K562 (cell line): Measurements from ENCODE around the gene DAZAP1. TPM values are rescaled to one million over a fixed set of nuclear protein-coding genes. Genes with fewer than 3 reads are reported as not detected.
A peak's percentile ranks its signal among the peaks of the same experiment; 100 is the strongest.

ENCODE experiments used
- BACH1 ChIP-seq: fragments of 200-800 bp; sonication (Bioruptor generic); IDR thresholded peaks from 2 replicates; pipeline ENCODE4 v1.6.1; 2016; ENCODE audit warnings: missing genetic modification characterization, missing compliant biosample characterization
- BRCA1 ChIP-seq, 2 experiments: fragments of 450-650 bp in 1 of 2; sonication (generic) in 1 of 2; formaldehyde crosslinking in 1 of 2; IDR thresholded peaks; 2 replicates each; pipeline versions ENCODE4 v1.5.0 to v1.6.1; 2017 to 2020; ENCODE audit warnings: mild to moderate bottlenecking in 1 of 2, missing genetic modification reagents in 1 of 2
- DLX4 ChIP-seq: fragments of 250-450 bp; sonication (Bioruptor Pico); IDR thresholded peaks from 2 replicates; pipeline ENCODE4 v1.6.1; 2021; ENCODE audit warnings: mild to moderate bottlenecking
- DNMT1 ChIP-seq: fragments of 450-650 bp; IDR thresholded peaks from 2 replicates; pipeline ENCODE4 v1.6.1; 2016; ENCODE audit warnings: antibody characterized with exemption, mild to moderate bottlenecking
- KLF10 ChIP-seq: fragments of 250-450 bp; sonication (Bioruptor Pico); IDR thresholded peaks from 2 replicates; pipeline ENCODE4 v1.6.1; 2021; ENCODE audit warnings: matching md5 sums
- MNT ChIP-seq, 2 experiments: fragments of 450-650 bp; conservative IDR thresholded peaks; 2 replicates each; pipeline ENCODE4 v1.6.1; 2017; ENCODE audit warnings: mild to moderate bottlenecking in 2 of 2, moderate library complexity in 2 of 2
- MTA3 ChIP-seq: fragments of 450-650 bp; formaldehyde crosslinking; IDR thresholded peaks from 2 replicates; pipeline ENCODE4 v1.6.1; 2017; ENCODE audit warnings: mild to moderate bottlenecking, borderline replicate concordance
- NFIC ChIP-seq: fragments of 450-650 bp; IDR thresholded peaks from 2 replicates; pipeline ENCODE4 v1.6.1; 2017; ENCODE audit warnings: mild to moderate bottlenecking, inconsistent platforms
- NR2F6 ChIP-seq: fragments of 450-650 bp; formaldehyde crosslinking; IDR thresholded peaks from 2 replicates; pipeline ENCODE4 v1.4.0; 2020; ENCODE audit warnings: mild to moderate bottlenecking
- PTRF ChIP-seq: fragments of 450-650 bp; IDR thresholded peaks from 2 replicates; pipeline ENCODE4 v1.6.1; 2016; ENCODE audit warnings: mild to moderate bottlenecking, missing genetic modification characterization, missing compliant biosample characterization
- RB1 ChIP-seq: fragments of 450-650 bp; IDR thresholded peaks from 2 replicates; pipeline ENCODE4 v1.6.1; 2017; ENCODE audit warnings: low read depth, mild to moderate bottlenecking
- TAF7 ChIP-seq: fragments of 450-650 bp; IDR thresholded peaks from 2 replicates; pipeline ENCODE4 v1.6.1; 2016; ENCODE audit warnings: missing genetic modification characterization, missing compliant biosample characterization
- TCFL5 ChIP-seq: fragments of 250-450 bp; sonication (Bioruptor Pico); conservative IDR thresholded peaks from 2 replicates; pipeline ENCODE4 v1.6.1; 2021; ENCODE audit warnings: mild to moderate bottlenecking, moderate library complexity, matching md5 sums
- TFAM ChIP-seq: fragments of 250-450 bp; sonication (Bioruptor Pico); conservative IDR thresholded peaks from 2 replicates; pipeline ENCODE4 v1.5.0; 2021; ENCODE audit warnings: mild to moderate bottlenecking, moderate library complexity
- USF2 ChIP-seq: sonication (generic); formaldehyde crosslinking; IDR thresholded peaks from 2 replicates; pipeline ENCODE4 v1.5.0; 2020; ENCODE audit warnings: missing genetic modification reagents
- YBX1 ChIP-seq: fragments of 450-650 bp; IDR thresholded peaks from 2 replicates; pipeline ENCODE4 v1.7.1; 2016; ENCODE audit warnings: mild to moderate bottlenecking
- ZBTB33 ChIP-seq: sonication (generic); formaldehyde crosslinking; IDR thresholded peaks from 2 replicates; pipeline ENCODE4 v1.8.1; 2023; ENCODE audit warnings: mild to moderate bottlenecking, missing genetic modification reagents
- ZFPM2 ChIP-seq: fragments of 250-450 bp; sonication (Bioruptor Pico); IDR thresholded peaks from 2 replicates; pipeline ENCODE4 v1.5.1; 2022; ENCODE audit warnings: mild to moderate bottlenecking
- ZNF324 ChIP-seq: fragments of 250-450 bp; sonication (Bioruptor Pico); IDR thresholded peaks from 2 replicates; pipeline ENCODE4 v1.4.0; 2020; ENCODE audit warnings: mild to moderate bottlenecking
- ZNF436 ChIP-seq: fragments of 250-450, 450-650 bp; sonication (Bioruptor Pico); formaldehyde crosslinking; IDR thresholded peaks from 2 replicates; pipeline ENCODE4 v1.7.0; 2020; ENCODE audit warnings: mild to moderate bottlenecking
- polyA plus RNA-seq, 8 experiments: library from polyadenylated mRNA; depleted of rRNA in 4 of 8; stranded (reverse) in 5 of 8; unstranded in 3 of 8; fragments of >200 nt; fragmentation: Nextera tagmentation in 2 of 8; fragmentation: Illumina TruSeq in 1 of 8; extraction: Ambion mirVana in 2 of 8; extraction: Trizol in 1 of 8; gene quantifications; 2 replicates each; pipeline versions ENCODE4 v1.2.1 to v1.2.3, GENCODE V29; 2011 to 2014; ENCODE audit warnings: inconsistent platforms in 1 of 8, missing spikeins in 1 of 8
- total RNA-seq, 7 experiments: library from RNA; depleted of rRNA in 6 of 7; stranded (reverse); fragments of >200 nt in 6 of 7; fragmentation: Illumina TruSeq in 2 of 7; extraction: Trizol in 2 of 7; gene quantifications; 2 replicates each; pipeline versions ENCODE4 v1.2.1 to v1.2.3, GENCODE V29; 2011 to 2021; ENCODE audit warnings: low replicate concordance in 1 of 7

Gene DAZAP1
- total and polyA plus RNA-seq, 9 of the 15 experiments (the other 6 are each of a cell fraction or from before 2014, with no cell fraction given): 10.8 to 289 (median 142) TPM

GRCh38 chr19:1455336-1456120 lies 48.1 kb downstream of the DAZAP1 start (continued):
- no peak for TF ChIP-seq TAF7 (tag)
- no peak for TF ChIP-seq ZFPM2
- no peak for TF ChIP-seq ZNF324 (CRISPR knock-in tag)
- TF ChIP-seq BRCA1 (IDR thresholded peaks at IDR 0.05): no peak
- TF ChIP-seq BRCA1 (CRISPR knock-in tag; IDR thresholded peaks at IDR 0.05): no peak
- TF ChIP-seq BACH1 (tag): no peak
- no peak for TF ChIP-seq DNMT1
- TF ChIP-seq MTA3: no peak
- no peak for TF ChIP-seq ZBTB33 (CRISPR knock-in tag)
- TF ChIP-seq NR2F6 (CRISPR knock-in tag): no peak
- TF ChIP-seq NFIC: no peak
- no peak for TF ChIP-seq USF2 (CRISPR knock-in tag)
- TF ChIP-seq PTRF (tag): no peak
- TF ChIP-seq DLX4 (CRISPR knock-in tag): no peak
- no peak for TF ChIP-seq KLF10 (CRISPR knock-in tag)
- no peak for TF ChIP-seq TCFL5 (CRISPR knock-in tag)
- no peak for TF ChIP-seq YBX1
- no peak for TF ChIP-seq MNT (conservative IDR thresholded peaks at IDR 0.05)
- no peak for TF ChIP-seq TFAM (CRISPR knock-in tag)
- TF ChIP-seq RB1: peak; percentile 47; the same call in 1 of the 2 replicates
- no peak for TF ChIP-seq ZNF436 (CRISPR knock-in tag)
